ENCODE measurements around the gene SCAPER.

- no peak for TF ChIP-seq POLR2A (IDR thresholded peaks at IDR 0.05; ENCODE audit: low read length)
- TF ChIP-seq GATA1 (IDR thresholded peaks at IDR 0.05; ENCODE audit: low read depth, low read length): no peak
These were observed 546.0 kb downstream of the SCAPER start for GRCh38 chr15:76359152-76359551.
